Gastroesophageal sphincter (tissue), 4 donors: Measurements from ENCODE around the gene ROPN1B. TPM values are rescaled to one million over a fixed set of nuclear protein-coding genes. Genes with fewer than 3 reads are reported as not detected.
"Not testable (repeated sequence)": the region's sequence is repeated elsewhere in the genome, so short reads cannot be mapped to it uniquely, and the experiment has no call there.

ENCODE experiments used
- ATAC-seq: fragments of 150-250 bp; one replicate; pipeline ENCODE4 v1.9.1; 2016; ENCODE audit warnings: mild to moderate bottlenecking, moderate library complexity
- H3K27ac ChIP-seq, 4 donors: fragments of 200-600 bp; sonication (generic) in 3 of 4; 1 replicate in 3 of 4; 2 replicates in 1 of 4; pipeline ENCODE4 v1.5.1; 2016 to 2019
- H3K27me3 ChIP-seq: fragments of 200-600 bp; sonication (generic); one replicate; pipeline ENCODE4 v1.5.1; 2019
- H3K36me3 ChIP-seq, 2 donors: fragments of 200-600 bp; sonication (generic); one replicate each; pipeline ENCODE4 v1.5.1; 2019; ENCODE audit warnings: control low read depth in 1 of 2
- H3K4me1 ChIP-seq, 3 donors: fragments of 200-600 bp; sonication (generic); 1 replicate in 2 of 3; 2 replicates in 1 of 3; pipeline ENCODE4 v1.5.1; 2016 to 2019; ENCODE audit warnings: control low read depth in 2 of 3
- H3K4me3 ChIP-seq, 2 donors: fragments of 200-600 bp; sonication (generic); one replicate each; pipeline ENCODE4 v1.5.1; 2019; ENCODE audit warnings: mild to moderate bottlenecking in 1 of 2, moderate library complexity in 1 of 2
- H3K9me3 ChIP-seq, 3 donors: fragments of 200-600 bp; sonication (generic); one replicate each; pipeline ENCODE4 v1.5.1; 2017 to 2019; ENCODE audit warnings: control low read depth in 2 of 3
- WGBS, 2 donors: methylation state at CpG; one replicate each; pipeline ENCODE4 v1.1.5; 2018; ENCODE audit warnings: low coverage in 1 of 2; 5-methylcytosine and 5-hydroxymethylcytosine counted together
- total RNA-seq, 4 donors: library from RNA; depleted of rRNA; stranded (reverse); fragments of >200 nt; gene quantifications; one replicate each; pipeline ENCODE4 v1.1.0, GENCODE V29; 2016
- TF ChIP-seq, protein P1 (sequence below), 4 experiments: fragments of 200-600 bp in 2 of 4; fragments of 450-650 bp in 2 of 4; sonication (generic) in 1 of 4; IDR thresholded peaks; one replicate each; pipeline ENCODE4 v1.5.1; 2017 to 2019; ENCODE audit warnings: antibody characterized with exemption in 4 of 4, mild to moderate bottlenecking in 2 of 4, moderate library complexity in 2 of 4

ROPN1B gene
- total RNA-seq, 4 donors from 2014 or later, result not detected

DNA sequence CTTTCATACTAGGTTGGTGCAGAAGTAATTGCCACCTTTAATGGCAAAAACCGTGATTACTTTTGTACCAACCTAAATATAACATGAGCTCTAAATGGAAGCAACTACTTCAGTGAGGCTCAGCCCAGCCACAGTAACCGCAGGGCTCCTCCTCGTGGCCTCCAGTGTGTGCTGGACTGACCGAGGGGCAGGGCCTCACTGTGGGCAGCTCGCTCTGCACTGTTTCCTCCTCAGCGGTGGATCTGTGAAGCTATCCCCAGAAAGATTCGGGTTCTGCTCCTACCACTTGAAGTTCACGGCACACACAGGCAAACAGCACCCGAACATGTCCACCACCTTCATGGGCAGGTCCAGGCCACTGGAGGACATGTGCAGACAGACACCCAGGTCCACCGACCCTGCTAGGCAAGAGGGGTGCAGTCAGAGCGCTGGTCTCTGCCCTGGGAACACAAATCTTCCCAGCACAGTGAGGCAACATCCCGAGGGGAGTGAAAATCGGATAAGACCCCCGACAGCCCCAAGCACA lies 37.6 kb upstream of the ROPN1B start:
- H3K9me3 ChIP-seq, H3K27me3 ChIP-seq, H3K27ac ChIP-seq, H3K4me1 ChIP-seq, H3K36me3 ChIP-seq, ATAC-seq, H3K4me3 ChIP-seq: not testable (repeated sequence)
- TF ChIP-seq, protein P1, sequence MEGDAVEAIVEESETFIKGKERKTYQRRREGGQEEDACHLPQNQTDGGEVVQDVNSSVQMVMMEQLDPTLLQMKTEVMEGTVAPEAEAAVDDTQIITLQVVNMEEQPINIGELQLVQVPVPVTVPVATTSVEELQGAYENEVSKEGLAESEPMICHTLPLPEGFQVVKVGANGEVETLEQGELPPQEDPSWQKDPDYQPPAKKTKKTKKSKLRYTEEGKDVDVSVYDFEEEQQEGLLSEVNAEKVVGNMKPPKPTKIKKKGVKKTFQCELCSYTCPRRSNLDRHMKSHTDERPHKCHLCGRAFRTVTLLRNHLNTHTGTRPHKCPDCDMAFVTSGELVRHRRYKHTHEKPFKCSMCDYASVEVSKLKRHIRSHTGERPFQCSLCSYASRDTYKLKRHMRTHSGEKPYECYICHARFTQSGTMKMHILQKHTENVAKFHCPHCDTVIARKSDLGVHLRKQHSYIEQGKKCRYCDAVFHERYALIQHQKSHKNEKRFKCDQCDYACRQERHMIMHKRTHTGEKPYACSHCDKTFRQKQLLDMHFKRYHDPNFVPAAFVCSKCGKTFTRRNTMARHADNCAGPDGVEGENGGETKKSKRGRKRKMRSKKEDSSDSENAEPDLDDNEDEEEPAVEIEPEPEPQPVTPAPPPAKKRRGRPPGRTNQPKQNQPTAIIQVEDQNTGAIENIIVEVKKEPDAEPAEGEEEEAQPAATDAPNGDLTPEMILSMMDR (IDR thresholded peaks at IDR 0.05), result peak in 1 of 4 experiments; percentile 17
- WGBS, 2 donors, result 46 to 67% methylated on average over 3 of the region's 14 CpGs

DNA sequence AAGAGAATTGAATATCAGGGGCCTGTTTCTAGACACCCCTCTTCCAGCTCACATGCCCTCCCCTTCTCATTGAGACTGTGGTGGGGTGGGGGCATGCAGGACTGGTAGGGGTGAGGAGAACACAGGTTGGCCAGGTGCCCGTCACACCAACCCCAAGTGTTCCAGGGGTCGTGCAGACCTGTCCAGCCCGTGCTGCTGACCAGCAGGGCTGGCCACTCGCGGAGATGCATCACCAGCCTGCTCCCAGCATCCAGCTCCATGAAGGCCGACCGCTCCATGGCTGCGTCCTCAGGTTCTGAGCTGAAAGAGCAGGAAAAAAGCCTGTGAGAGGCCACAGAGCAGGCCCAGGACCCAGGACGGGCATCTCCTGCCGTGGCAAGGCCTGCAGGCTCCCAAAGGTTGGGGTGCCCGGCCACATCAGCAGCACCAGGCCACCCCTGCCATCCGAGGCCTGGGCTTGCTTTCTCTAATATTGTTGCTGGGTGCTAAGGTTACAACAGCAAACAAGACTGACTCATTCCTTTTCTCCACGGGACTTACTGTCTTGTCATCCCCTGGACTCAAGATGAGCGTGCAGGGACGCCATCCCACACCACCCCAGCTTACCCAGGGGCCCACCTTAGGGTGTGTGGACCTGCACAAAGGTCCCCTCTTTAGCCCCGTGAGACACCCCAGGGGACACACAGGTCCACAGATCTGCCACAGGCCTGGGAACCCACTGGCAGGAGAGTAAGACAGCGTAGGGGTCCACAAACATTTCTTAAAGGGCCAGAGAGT lies 35.4 kb upstream of the ROPN1B start:
- not testable (repeated sequence) for H3K27ac ChIP-seq, H3K9me3 ChIP-seq, H3K27me3 ChIP-seq, H3K36me3 ChIP-seq, H3K4me3 ChIP-seq, H3K4me1 ChIP-seq, ATAC-seq
- 60% methylated on average over 1 of the region's 17 CpGs; no CpG with 5 or more reads in 1 of the 2 donors for WGBS, 2 donors

DNA sequence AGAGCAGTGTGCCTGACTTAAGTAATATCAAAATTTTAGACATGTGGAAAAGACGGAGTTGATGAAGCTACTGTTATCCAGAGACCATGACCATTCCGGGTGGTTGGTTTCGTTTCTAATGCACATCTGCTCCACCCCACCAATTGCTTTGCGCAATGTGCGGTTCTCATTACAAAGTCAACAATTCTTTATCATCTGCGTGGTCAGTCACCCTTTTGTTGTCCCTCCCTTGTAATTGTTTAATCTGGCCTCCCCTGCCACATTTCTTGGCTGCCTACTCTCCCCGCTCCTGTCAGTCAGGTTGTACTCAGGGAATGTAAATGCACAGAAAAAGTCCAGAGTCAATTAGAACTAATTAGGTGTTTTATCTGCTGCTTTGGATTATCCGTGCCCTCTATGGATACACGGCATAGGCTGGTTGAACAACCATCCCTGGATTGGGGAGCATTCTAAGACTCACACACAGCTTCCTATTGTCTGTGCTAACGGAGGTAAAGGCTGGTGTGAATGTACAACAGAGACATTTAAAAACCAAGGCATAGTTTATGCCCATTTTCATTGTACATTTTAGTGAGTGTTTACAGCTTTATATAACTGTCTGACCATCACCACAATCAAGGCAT lies 33.6 kb upstream of the ROPN1B start:
- not testable (repeated sequence) for ATAC-seq, H3K4me1 ChIP-seq, H3K9me3 ChIP-seq, H3K4me3 ChIP-seq, H3K36me3 ChIP-seq, H3K27ac ChIP-seq, H3K27me3 ChIP-seq
- 91 to 92% methylated on average over 9 to 10 of the region's 10 CpGs for WGBS, 2 donors

DNA sequence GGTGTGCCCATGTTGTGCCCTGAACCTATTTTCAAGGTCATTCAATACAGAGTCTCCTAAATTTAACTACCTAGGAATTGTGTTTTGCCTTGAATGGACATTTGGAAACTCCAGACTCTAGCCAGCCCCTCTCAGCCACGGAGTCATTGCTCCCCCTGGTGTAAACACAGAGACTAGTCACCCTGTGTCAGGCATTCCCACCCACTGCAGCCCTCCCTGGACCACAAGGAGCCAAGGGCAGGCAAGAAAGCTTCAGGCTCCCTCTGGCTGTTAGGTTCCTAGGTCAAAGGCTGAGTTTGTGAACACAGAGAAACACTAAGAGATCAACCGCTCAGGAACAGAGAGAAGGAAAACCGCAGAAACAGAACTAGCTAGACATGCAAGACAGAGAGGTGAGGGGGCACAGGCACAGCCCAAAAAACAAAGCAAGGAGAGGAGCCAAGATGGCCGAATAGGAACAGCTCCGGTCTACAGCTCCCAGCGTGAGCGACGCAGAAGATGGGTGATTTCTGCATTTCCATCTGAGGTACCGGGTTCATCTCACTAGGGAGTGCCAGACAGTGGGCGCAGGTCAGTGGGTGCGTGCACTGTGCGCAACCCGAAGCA lies 32.7 kb upstream of the ROPN1B start:
- H3K4me3 ChIP-seq, H3K9me3 ChIP-seq, H3K4me1 ChIP-seq, H3K36me3 ChIP-seq, H3K27ac ChIP-seq, H3K27me3 ChIP-seq: not testable (repeated sequence)
- ATAC-seq, result peak; percentile 67
- WGBS, 2 donors, result 83 to 97% methylated on average over 6 to 7 of the region's 13 CpGs
- TF ChIP-seq, protein P1 (IDR thresholded peaks at IDR 0.05), result peak in 3 of 4 experiments; percentile 36 to 46 (median 39)

DNA sequence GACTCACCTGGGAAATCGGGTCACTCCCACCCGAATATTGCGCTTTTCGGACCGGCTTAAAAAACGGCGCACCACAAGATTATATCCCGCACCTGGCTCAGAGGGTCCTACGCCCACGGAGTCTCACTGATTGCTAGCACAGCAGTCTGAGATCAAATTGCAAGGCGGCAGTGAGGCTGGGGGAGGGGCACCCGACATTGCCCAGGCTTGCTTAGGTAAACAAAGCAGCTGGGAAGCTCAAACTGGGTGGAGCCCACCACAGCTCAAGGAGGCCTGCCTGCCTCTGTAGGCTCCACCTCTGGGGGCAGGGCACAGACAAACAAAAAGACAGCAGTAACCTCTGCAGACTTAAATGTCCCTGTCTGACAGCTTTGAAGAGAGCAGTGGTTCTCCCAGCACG lies 32.1 kb upstream of the ROPN1B start:
- ATAC-seq, H3K4me1 ChIP-seq, H3K9me3 ChIP-seq, H3K27ac ChIP-seq, H3K27me3 ChIP-seq, H3K4me3 ChIP-seq, H3K36me3 ChIP-seq: not testable (repeated sequence)
- WGBS, 2 donors, result 0% methylated on average over 2 of the region's 13 CpGs; no CpG with 5 or more reads in 1 of the 2 donors

DNA sequence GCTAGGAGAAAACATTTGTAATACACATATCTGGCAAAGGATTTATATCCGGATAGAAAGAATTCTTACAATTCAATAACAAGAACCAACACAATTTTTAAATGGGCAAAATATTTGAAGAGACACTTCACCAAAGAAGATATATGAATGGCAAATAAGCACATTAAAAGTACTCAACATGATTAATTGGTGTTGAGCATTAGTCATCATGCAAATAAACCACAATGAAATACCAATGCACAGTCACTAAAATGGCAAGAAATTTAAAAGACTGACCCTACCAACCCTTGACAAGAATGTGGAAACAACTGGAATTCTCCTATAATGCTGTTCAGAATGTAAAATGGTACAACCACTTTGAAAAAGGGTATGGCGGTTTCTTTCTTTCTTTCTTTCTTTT lies 21.2 kb upstream of the ROPN1B start:
- H3K27ac ChIP-seq, ATAC-seq, H3K27me3 ChIP-seq, H3K4me1 ChIP-seq, H3K9me3 ChIP-seq, H3K4me3 ChIP-seq, H3K36me3 ChIP-seq: not testable (repeated sequence)
- WGBS, 2 donors, result 79 to 86% methylated on average over 1 to 2 of the region's 2 CpGs

DNA sequence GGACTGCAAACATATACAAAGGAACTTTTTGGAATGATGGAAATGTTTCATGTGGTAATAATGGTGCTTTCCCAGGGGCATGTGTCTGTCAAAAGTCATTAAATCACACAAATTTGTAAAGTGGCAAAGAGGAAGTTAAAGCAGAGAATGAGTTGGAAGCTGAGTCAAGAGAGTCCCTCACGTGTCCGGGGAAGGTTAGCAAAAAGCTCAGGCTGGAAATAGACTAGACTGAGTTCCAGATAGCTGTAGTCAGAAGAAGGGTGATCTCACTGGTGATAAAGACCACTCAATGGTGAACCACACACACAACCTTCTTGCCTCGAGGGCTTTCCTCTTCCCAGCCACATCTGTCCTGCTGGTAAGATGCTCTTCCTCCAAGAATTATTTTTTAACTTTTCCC lies 20.1 kb upstream of the ROPN1B start:
- 34 to 69% methylated on average over 3 of the region's 3 CpGs for WGBS, 2 donors
- H3K4me3 ChIP-seq, ATAC-seq, H3K27ac ChIP-seq, H3K27me3 ChIP-seq, H3K4me1 ChIP-seq, H3K9me3 ChIP-seq, H3K36me3 ChIP-seq: not testable (repeated sequence)

DNA sequence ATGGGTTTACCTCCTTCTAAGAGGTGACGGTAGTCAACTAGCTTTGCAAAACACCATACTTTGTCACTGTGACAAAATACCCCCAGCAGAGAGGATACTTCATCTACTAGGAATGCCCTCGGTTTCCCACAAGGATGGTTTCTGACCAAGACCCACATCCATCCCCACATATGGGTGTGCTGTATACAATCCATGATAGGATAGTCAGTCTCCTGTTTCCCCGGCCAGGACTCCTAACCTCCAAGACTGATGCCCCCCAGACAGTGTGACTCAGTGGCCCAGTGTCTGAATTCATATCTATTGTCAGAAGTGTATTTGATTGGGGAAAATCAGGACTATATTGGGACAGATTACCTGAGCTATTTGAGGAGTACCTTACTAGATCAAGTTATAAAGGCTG lies 17.8 kb upstream of the ROPN1B start:
- not testable (repeated sequence) for H3K27ac ChIP-seq, H3K9me3 ChIP-seq, H3K36me3 ChIP-seq, ATAC-seq, H3K4me1 ChIP-seq, H3K4me3 ChIP-seq
- 83% methylated on average over 1 of the region's 3 CpGs; no CpG with 5 or more reads in 1 of the 2 donors for WGBS, 2 donors
- peaks cover 18% of the 10 kb centered on the region for H3K27me3 ChIP-seq

DNA sequence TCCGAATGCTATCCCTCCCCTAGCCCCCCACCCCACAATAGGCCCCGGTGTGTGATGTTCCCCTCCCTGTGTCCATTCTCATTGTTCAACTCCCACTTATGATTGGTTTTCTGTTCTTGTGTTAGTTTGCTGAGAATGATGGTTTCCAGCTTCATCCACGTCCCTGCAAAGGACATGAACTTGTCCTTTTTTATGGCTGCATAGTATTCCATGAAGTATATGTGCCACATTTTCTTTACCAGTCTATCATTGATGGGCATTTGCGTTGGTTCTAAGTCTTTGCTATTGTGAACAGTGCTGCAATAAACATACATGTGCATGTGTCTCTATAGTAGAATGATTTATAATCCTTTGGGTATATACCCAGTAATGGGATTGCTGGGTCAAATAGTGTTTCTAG lies 12.0 kb upstream of the ROPN1B start:
- not testable (repeated sequence) for H3K27ac ChIP-seq, H3K4me1 ChIP-seq, H3K9me3 ChIP-seq, H3K36me3 ChIP-seq, H3K4me3 ChIP-seq, ATAC-seq
- H3K27me3 ChIP-seq, result peaks cover 64% of the 10 kb centered on the region
- WGBS, 2 donors, result 94% methylated on average over 2 to 4 of the region's 4 CpGs
